ENCODE measurements around the gene CIZ1.
"Not testable (repeated sequence)": the region's sequence is repeated elsewhere in the genome, so short reads cannot be mapped to it uniquely, and the experiment has no call there.

Gene CIZ1

GRCh38 chr9:128190516-128191405 lies 611 bp downstream of the CIZ1 start:
- DNase-seq (ENCODE audit: insufficient read length, low spot score) (no peak), FAIRE-seq (no peak)

GRCh38 chr9:128190013-128190412 lies 1.4 kb downstream of the CIZ1 start:
- no peak for FAIRE-seq
- no peak for DNase-seq (ENCODE audit: insufficient read length, low spot score)

- no peak for DNase-seq (ENCODE audit: insufficient read length, low spot score)
- no peak for FAIRE-seq
These were observed 3.2 kb downstream of the CIZ1 start for GRCh38 chr9:128188209-128188608.

GRCh38 chr9:128187361-128187760 lies 4.0 kb downstream of the CIZ1 start:
- FAIRE-seq (no peak), DNase-seq (ENCODE audit: insufficient read length, low spot score) (no peak)

- DNase-seq (ENCODE audit: insufficient read length, low spot score) (no peak), FAIRE-seq (no peak)
These were observed 5.1 kb downstream of the CIZ1 start for GRCh38 chr9:128185979-128186965.

- FAIRE-seq (no peak), DNase-seq (ENCODE audit: insufficient read length, low spot score) (no peak)
These were observed 8.3 kb downstream of the CIZ1 start for GRCh38 chr9:128182893-128183588.

- not testable (repeated sequence) for DNase-seq (ENCODE audit: insufficient read length, low spot score)
These were observed 9.9 kb downstream of the CIZ1 start for GRCh38 chr9:128181480-128181879.

GRCh38 chr9:128180447-128180846 lies 10.9 kb downstream of the CIZ1 start:
- FAIRE-seq (no peak), DNase-seq (ENCODE audit: insufficient read length, low spot score) (no peak)

More at GRCh38 chr9:128181480-128181879, 9.9 kb downstream of the CIZ1 start:
- not testable (repeated sequence) for FAIRE-seq

- FAIRE-seq: no peak
- DNase-seq (ENCODE audit: insufficient read length, low spot score): no peak
These were observed 11.4 kb downstream of the CIZ1 start for GRCh38 chr9:128180001-128180400.

- FAIRE-seq (no peak), DNase-seq (ENCODE audit: insufficient read length, low spot score) (no peak)
These were observed 12.5 kb downstream of the CIZ1 start for GRCh38 chr9:128178806-128179431.

- DNase-seq (ENCODE audit: insufficient read length, low spot score) (no peak), FAIRE-seq (no peak)
These were observed 15.6 kb downstream of the CIZ1 start for GRCh38 chr9:128175726-128176125.

- DNase-seq (ENCODE audit: insufficient read length, low spot score) (no peak), FAIRE-seq (no peak)
These were observed 16.2 kb downstream of the CIZ1 start for GRCh38 chr9:128175102-128175563.

- FAIRE-seq (no peak), DNase-seq (ENCODE audit: insufficient read length, low spot score) (no peak)
These were observed 17.3 kb downstream of the CIZ1 start for GRCh38 chr9:128174062-128174461.

GRCh38 chr9:128169925-128170324 lies 21.4 kb downstream of the CIZ1 start:
- FAIRE-seq (no peak), DNase-seq (ENCODE audit: insufficient read length, low spot score) (no peak)

GRCh38 chr9:128169492-128169891 lies 21.9 kb downstream of the CIZ1 start:
- no peak for DNase-seq (ENCODE audit: insufficient read length, low spot score)
- no peak for FAIRE-seq

GRCh38 chr9:128168731-128169308 lies 22.6 kb downstream of the CIZ1 start:
- FAIRE-seq (no peak), DNase-seq (ENCODE audit: insufficient read length, low spot score) (no peak)

GRCh38 chr9:128167209-128167608 lies 24.2 kb downstream of the CIZ1 start:
- FAIRE-seq (no peak), DNase-seq (ENCODE audit: insufficient read length, low spot score) (no peak)

GRCh38 chr9:128166169-128166568 lies 25.2 kb downstream of the CIZ1 start:
- DNase-seq (ENCODE audit: insufficient read length, low spot score): no peak
- no peak for FAIRE-seq

- DNase-seq (ENCODE audit: insufficient read length, low spot score) (no peak), FAIRE-seq (no peak)
These were observed 27.0 kb downstream of the CIZ1 start for GRCh38 chr9:128164307-128164885.

Measured in HTR-8/SVneo (cell line).